GM12875 (cell line): Measurements from ENCODE around the gene MRPL3.

ENCODE experiments used
- H3K4me3 ChIP-seq: one replicate; pipeline ENCODE4 v1.5.1; 2011; ENCODE audit warnings: low read depth, low read length, control low read depth
- CTCF ChIP-seq: IDR thresholded peaks from 2 replicates; pipeline ENCODE4 v1.5.1; 2011; ENCODE audit warnings: low read depth, mild to moderate bottlenecking, control low read depth, inconsistent platforms, low read length, moderate library complexity, borderline replicate concordance; ENCODE audit not compliant: insufficient read depth

MRPL3 gene

GRCh38 chr3:131427226-131427625, 75.5 kb downstream of the MRPL3 start:
- no peak for TF ChIP-seq CTCF
- no peak overlapping the region for H3K4me3 ChIP-seq

GRCh38 chr3:131421957-131422498, 80.7 kb downstream of the MRPL3 start:
- no peak for TF ChIP-seq CTCF
- H3K4me3 ChIP-seq = no peak overlapping the region

GRCh38 chr3:131421301-131421700, 81.5 kb downstream of the MRPL3 start:
- no peak for TF ChIP-seq CTCF

GRCh38 chr3:131417751-131418150, 85.0 kb downstream of the MRPL3 start:
- H3K4me3 ChIP-seq = no peak overlapping the region
- no peak for TF ChIP-seq CTCF

More at GRCh38 chr3:131421301-131421700, 81.5 kb downstream of the MRPL3 start:
- no peak overlapping the region for H3K4me3 ChIP-seq
